Skeletal muscle cell (primary cell): ENCODE results near the gene RAB11FIP3.
"Not testable (repeated sequence)": the region's sequence is repeated elsewhere in the genome, so short reads cannot be mapped to it uniquely, and the experiment has no call there.

Experiments
- DNase-seq: peaks from one replicate; pipeline ENCODE4 v3.0.0-alpha.2; 2010; ENCODE audit warnings: low read depth
- H3K4me3 ChIP-seq: 2 replicates; pipeline ENCODE4 v1.5.1; 2011; ENCODE audit warnings: low read depth, mild to moderate bottlenecking, control low read depth, low read length, moderate library complexity

The RAB11FIP3 gene

DNA sequence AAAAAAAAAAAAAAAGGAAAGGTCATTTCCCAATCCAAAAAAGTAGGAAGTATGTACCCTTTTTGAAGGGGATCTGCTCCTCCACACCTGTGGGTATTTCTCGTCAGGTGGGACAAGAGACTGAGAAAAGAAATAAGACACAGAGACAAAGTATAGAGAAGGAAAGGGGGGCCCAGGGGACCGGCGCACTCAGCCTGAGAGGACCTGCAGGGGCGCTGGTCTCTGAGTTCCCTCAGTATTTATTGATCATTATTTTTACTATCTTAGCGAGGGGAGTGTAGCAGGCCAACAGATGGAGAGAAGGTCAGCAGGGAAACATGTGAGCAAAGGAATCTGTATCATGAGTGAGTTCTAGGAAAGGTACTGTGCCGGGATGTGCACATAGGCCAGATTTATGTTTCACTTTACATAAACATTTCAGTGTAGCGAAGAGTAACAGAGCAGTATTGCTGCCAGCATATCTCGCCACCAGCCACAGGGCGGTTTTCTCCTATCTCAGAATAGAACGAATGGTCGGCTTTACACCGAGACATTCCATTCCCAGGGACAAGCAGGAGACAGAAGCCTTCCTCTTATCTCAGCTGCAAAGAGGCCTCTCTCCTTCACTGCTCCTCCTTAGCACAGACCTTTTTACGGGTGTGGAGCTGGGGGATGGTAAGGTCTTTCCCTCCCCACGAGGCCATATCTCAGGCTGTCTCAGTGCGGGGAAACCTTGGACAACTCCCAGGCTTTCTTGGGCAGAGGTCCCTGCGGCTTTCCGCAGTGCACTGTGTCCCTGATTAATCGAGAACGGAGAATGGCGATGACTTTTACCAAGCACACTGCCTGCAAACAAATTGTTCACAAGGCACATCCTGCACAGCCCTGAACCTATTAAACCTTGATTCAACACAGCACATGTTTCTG lies 37.4 kb upstream of the RAB11FIP3 start:
- DNase-seq, H3K4me3 ChIP-seq: not testable (repeated sequence)

DNA sequence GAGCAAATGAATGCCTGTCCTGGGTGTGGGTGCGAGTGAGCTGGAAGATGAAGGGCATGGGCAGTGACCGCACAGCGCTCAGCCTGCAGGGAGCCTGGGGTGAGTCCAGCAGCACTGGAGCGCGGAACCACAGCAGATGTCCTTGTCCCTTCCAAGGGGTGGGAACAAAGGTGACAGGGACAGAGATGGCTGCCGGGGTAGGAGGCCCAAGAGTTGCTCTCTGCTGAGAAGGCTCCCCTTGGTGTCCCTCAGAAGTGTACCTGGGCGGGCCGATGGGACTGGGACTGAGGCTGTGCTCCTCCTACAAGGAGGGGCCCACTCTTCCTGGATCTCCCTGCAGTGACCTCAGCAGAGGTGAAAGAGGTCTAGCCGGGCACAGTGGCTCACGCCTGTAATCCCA lies 36.1 kb upstream of the RAB11FIP3 start:
- H3K4me3 ChIP-seq = no peak overlapping the region
- DNase-seq = no peak

- H3K4me3 ChIP-seq = no peak overlapping the region
- DNase-seq = no peak
Observed at GRCh38 chr16:391885-392335, 33.5 kb upstream of the RAB11FIP3 start.

- DNase-seq = no peak
Observed at GRCh38 chr16:392450-393030, 32.9 kb upstream of the RAB11FIP3 start.

DNA sequence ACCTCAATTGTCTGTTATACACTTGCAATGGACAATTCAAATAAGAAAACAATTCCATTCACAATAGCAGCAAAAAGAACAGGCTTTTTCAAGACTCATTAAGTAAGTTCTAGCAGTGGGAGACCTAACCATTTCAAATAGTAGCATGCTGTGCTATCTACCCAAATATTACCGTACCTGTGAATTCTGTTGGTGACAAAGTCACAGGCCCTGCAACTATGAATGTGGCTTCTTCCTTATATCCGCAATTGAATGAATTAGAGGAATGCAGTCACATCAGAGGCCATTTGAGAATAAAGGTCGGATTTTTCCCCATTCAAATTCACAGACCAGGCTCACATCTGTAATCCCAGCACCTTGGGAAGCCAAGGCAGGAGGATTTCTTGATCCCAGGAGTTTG lies 29.2 kb upstream of the RAB11FIP3 start:
- DNase-seq = no peak
- peak overlapping the region; percentile 60 for H3K4me3 ChIP-seq

More at GRCh38 chr16:392450-393030, 32.9 kb upstream of the RAB11FIP3 start:
- no peak overlapping the region for H3K4me3 ChIP-seq

DNA sequence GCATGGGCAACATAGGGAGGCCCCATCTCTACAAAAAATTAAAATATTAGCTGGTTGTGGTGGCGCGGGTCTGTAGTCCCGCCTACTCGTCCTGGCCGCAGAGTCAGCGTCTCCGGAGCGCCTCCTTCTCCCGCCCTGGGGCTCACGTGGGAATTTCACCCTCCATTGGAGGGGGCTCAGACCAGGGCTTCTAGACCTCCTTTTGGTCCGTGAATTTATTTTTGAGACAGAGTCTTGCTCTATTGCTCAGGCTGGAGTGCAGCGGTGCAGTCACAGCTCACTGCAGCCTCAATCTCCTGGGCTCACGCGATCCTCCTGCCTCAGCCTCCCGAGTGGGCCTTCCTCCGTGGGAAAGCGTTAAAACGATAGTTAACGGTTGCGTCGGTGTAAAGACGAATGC lies 28.8 kb upstream of the RAB11FIP3 start:
- H3K4me3 ChIP-seq = peak overlapping the region; percentile 60
- no peak for DNase-seq

- DNase-seq = no peak
- peak within 1 kb of the TSS; percentile 60 for H3K4me3 ChIP-seq
Observed at GRCh38 chr16:397135-397661, 28.3 kb upstream of the RAB11FIP3 start, which contains the start of gene NME4. NME4 (plus strand) TSS chr16:397199; CDS start chr16:397223, 24 bp downstream.

GRCh38 chr16:397736-398332 lies 27.6 kb upstream of the RAB11FIP3 start:
- H3K4me3 ChIP-seq = peak overlapping the region; percentile 29
- DNase-seq = no peak

GRCh38 chr16:398561-399339 lies 26.7 kb upstream of the RAB11FIP3 start:
- DNase-seq = no peak
- H3K4me3 ChIP-seq = no peak overlapping the region

DNA sequence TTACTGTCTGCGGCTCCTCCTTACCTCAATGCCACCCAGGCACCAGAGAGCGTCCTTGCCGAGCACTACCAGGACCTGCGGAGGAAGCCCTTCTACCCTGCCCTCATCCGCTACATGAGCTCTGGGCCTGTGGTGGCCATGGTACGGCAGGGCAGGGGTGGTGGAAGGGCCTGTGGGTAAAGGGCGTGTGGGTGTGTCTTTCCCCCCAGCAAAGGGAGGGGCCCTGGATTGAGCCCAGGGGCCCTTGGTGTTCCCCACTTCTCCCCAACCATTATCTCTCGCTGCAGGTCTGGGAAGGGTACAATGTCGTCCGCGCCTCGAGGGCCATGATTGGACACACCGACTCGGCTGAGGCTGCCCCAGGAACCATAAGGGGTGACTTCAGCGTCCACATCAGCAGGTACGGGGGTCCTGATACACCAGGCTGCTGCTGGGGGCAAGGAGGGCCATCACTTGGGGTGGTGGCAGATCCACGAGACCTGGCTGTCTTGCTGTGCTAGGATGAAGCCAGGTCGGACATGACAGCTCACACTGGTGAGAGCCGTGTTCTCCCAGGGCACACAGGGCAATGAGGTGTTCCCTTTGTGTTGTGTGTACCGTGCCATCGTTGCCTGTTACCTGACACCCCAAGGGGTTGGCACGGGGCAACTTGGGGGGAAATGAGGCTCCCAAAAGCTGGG lies 26.0 kb upstream of the RAB11FIP3 start:
- no peak overlapping the region for H3K4me3 ChIP-seq
- DNase-seq = no peak

GRCh38 chr16:400061-400591 lies 25.3 kb upstream of the RAB11FIP3 start:
- no peak for DNase-seq
- H3K4me3 ChIP-seq = no peak overlapping the region

- peak; percentile 57 for DNase-seq
- peak within 1 kb of the TSS; percentile 63 for H3K4me3 ChIP-seq
Observed at GRCh38 chr16:401468-402348, 23.7 kb upstream of the RAB11FIP3 start, which contains the start of gene DECR2. DECR2 (plus strand) TSS chr16:401885; CDS start chr16:401964, 79 bp downstream.

DNA sequence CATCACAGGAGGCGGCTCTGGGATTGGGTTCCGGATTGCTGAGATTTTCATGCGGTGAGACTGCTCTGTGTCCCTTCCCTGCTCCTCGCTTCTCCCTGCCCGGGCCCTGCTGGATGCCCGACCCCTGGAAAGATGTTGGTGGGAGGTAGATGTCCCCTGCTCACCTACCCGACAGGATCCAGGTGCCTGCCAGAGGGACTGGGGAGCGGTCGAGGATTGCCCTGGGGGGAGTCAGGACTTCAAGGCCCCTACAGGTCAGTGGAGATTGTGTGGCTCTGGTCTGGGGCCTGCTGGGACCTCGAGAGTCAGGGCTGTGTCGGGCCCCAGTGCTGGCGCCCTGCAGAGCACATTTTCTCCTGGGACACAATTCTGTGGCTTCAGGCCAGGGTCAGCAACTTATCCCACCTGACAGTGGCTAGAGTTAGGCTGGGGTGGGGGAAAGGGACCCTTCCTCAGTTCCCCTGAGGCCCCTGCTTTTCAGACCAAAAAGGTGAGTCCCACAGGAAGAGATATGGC lies 20.4 kb upstream of the RAB11FIP3 start:
- no peak for DNase-seq
- H3K4me3 ChIP-seq = no peak overlapping the region

DNA sequence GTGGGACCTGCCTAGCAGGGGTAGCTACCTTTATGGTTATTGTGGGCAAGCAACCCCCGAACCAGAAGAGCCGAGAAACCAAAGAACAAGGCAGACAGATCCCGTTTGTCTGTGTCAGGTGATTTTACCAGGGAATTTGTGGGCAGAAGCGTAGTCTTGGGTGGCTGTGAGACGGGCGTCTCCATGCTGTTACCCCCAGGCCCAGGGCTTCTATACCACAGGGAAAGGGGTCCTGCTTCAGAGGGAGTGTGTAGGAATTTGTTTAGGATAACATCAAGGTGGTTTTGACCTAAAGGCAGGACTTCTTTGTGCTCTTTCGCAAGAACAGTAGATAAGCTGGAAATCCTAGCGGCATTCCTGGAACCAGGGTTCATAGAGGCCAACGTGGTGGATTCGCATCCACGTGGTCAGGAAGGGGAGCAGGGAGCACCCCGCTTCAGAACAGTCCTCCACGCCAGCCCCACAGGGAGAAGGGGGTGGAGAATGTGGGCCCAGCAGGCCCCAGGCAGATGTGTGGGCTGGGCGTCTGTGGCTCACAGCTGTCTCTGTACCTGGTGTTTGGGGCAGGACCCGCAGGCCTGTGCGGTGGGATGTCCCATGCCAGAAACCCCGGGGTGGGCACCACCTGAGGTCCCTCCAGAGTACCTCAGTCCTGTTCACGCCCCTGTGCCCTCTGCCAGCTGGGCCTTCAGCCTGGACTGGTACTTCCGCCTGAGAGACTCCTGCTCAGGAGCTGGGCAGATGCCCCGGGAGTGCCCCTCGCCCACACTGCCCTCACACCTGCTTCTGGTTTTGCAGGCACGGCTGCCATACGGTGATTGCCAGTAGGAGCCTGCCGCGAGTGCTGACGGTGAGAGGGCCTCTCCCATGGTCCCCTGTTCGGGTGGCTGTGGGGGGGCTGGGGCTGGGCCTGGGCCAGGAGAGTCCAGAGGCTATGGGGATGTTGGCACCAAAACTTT lies 19.6 kb upstream of the RAB11FIP3 start:
- H3K4me3 ChIP-seq = no peak overlapping the region
- no peak for DNase-seq

- no peak for DNase-seq
- no peak overlapping the region for H3K4me3 ChIP-seq
Observed at GRCh38 chr16:407253-407652, 18.2 kb upstream of the RAB11FIP3 start.

- no peak overlapping the region for H3K4me3 ChIP-seq
- DNase-seq = no peak
Observed at GRCh38 chr16:410516-411178, 14.8 kb upstream of the RAB11FIP3 start.
